SU-DHL-6 (cell line): ENCODE measurements around the gene CRYBA1.

Experiments used
- H2AFZ ChIP-seq: fragments of 200-600 bp; sonication (generic); 2 replicates; pipeline ENCODE4 v1.6.1; 2014; ENCODE audit warnings: low read depth, mild to moderate bottlenecking, moderate library complexity, mixed read lengths, antibody characterized with exemption, low read length; ENCODE audit not compliant: severe bottlenecking
- H3F3A ChIP-seq: fragments of 200-600 bp; shearing (Covaris generic); 2 replicates; pipeline ENCODE4 v1.6.0; 2016; ENCODE audit warnings: antibody characterized with exemption, mild to moderate bottlenecking; ENCODE audit not compliant: insufficient read depth
- H3K27ac ChIP-seq: fragments of 200-600 bp; sonication (generic); 2 replicates; pipeline ENCODE4 v1.5.1; 2016; ENCODE audit warnings: low read depth, mild to moderate bottlenecking, low read length, moderate library complexity, mixed read lengths
- H3K27me3 ChIP-seq: fragments of 200-600 bp; sonication (generic), shearing (Covaris generic); 2 replicates; pipeline ENCODE4 v1.6.0; 2014; ENCODE audit warnings: mild to moderate bottlenecking, low read length
- H3K36me3 ChIP-seq: fragments of 200-600 bp; sonication (generic); 2 replicates; pipeline ENCODE4 v1.6.1; 2014; ENCODE audit warnings: mild to moderate bottlenecking, low read length, mixed read lengths
- H3K4me2 ChIP-seq: fragments of 300-600, 200-600 bp; shearing (Covaris generic), sonication (generic); 2 replicates; pipeline ENCODE4 v1.6.0; 2014; ENCODE audit warnings: low read length, low read depth, mild to moderate bottlenecking; ENCODE audit not compliant: poor library complexity, severe bottlenecking
- H3K4me3 ChIP-seq: fragments of 200-600 bp; sonication (generic); 2 replicates; pipeline ENCODE4 v1.5.1; 2014; ENCODE audit warnings: antibody characterized with exemption, low read length, mild to moderate bottlenecking, mixed read lengths; ENCODE audit not compliant: insufficient read depth, poor library complexity, severe bottlenecking
- H3K79me2 ChIP-seq: fragments of 200-600 bp; sonication (generic); 2 replicates; pipeline ENCODE4 v1.6.1; 2014; ENCODE audit warnings: mild to moderate bottlenecking, low read length, moderate library complexity; ENCODE audit not compliant: insufficient read depth
- H3K9ac ChIP-seq: fragments of 200-600 bp; sonication (generic); 2 replicates; pipeline ENCODE4 v1.7.0; 2014; ENCODE audit warnings: mild to moderate bottlenecking, low read length
- H3K9me2 ChIP-seq: fragments of 200-600 bp; sonication (generic); replicated peaks from 2 replicates; pipeline ENCODE4 v1.6.1; 2014; ENCODE audit warnings: low read length; ENCODE audit not compliant: insufficient read depth
- H3K9me3 ChIP-seq: fragments of 200-600 bp; sonication (generic); 2 replicates; pipeline ENCODE4 v1.6.1; 2014; ENCODE audit warnings: low read length, mixed read lengths; ENCODE audit not compliant: insufficient read depth
- H4K20me1 ChIP-seq: fragments of 200-600 bp; sonication (generic); 2 replicates; pipeline ENCODE4 v1.6.1; 2014; ENCODE audit warnings: low read depth, mild to moderate bottlenecking, antibody characterized with exemption, low read length, moderate library complexity, mixed read lengths
- CTCF ChIP-seq: fragments of 200-600 bp; sonication (generic); IDR thresholded peaks from one replicate; pipeline ENCODE4 v1.5.1; 2017; ENCODE audit warnings: antibody characterized with exemption, mild to moderate bottlenecking, low read length, moderate library complexity; ENCODE audit not compliant: insufficient read depth, poor library complexity, severe bottlenecking
- EZH2phosphoT487 ChIP-seq: fragments of 200-600 bp; sonication (generic), shearing (Covaris generic); conservative IDR thresholded peaks from 2 replicates; pipeline ENCODE4 v1.6.1; 2018; ENCODE audit warnings: mild to moderate bottlenecking, antibody characterized with exemption, low read length, moderate library complexity, mixed read lengths

CRYBA1 gene

GRCh38 chr17:29240477-29240876 is 6.2 kb upstream of the CRYBA1 start:
- H3K9me2 ChIP-seq, result no peaks in the 10 kb centered on the region
- H3F3A ChIP-seq, result no peaks in the 10 kb centered on the region
- H2AFZ ChIP-seq, result no peak overlapping the region
- TF ChIP-seq CTCF (no peak), EZH2phosphoT487 (no peak)
- H3K27me3 ChIP-seq, result no peaks in the 10 kb centered on the region
- no peak overlapping the region for H3K4me3 ChIP-seq
- no peak overlapping the region for H3K4me2 ChIP-seq
- H3K79me2 ChIP-seq, result no peaks in the 10 kb centered on the region
- no peak overlapping the region for H3K9ac ChIP-seq
- H4K20me1 ChIP-seq, result no peaks in the 10 kb centered on the region
- no peaks in the 10 kb centered on the region for H3K9me3 ChIP-seq
- no peak overlapping the region for H3K27ac ChIP-seq
- no peaks in the 10 kb centered on the region for H3K36me3 ChIP-seq

GRCh38 chr17:29240968-29241963 is 5.4 kb upstream of the CRYBA1 start:
- H3K9me3 ChIP-seq, result no peaks in the 10 kb centered on the region
- no peak overlapping the region for H3K4me3 ChIP-seq
- no peaks in the 10 kb centered on the region for H3K36me3 ChIP-seq
- H3K27ac ChIP-seq, result no peak overlapping the region
- H3K9me2 ChIP-seq, result no peaks in the 10 kb centered on the region
- H4K20me1 ChIP-seq, result no peaks in the 10 kb centered on the region
- H3K4me2 ChIP-seq, result no peak overlapping the region
- no peak overlapping the region for H2AFZ ChIP-seq
- no peaks in the 10 kb centered on the region for H3F3A ChIP-seq
- H3K9ac ChIP-seq, result no peak overlapping the region
- no peaks in the 10 kb centered on the region for H3K27me3 ChIP-seq
- no peaks in the 10 kb centered on the region for H3K79me2 ChIP-seq
- TF ChIP-seq CTCF (no peak), EZH2phosphoT487 (no peak)

GRCh38 chr17:29242051-29242450 is 4.6 kb upstream of the CRYBA1 start:
- Histone ChIP-seq H3K4me3 (no peak overlapping the region), H3F3A (no peaks in the 10 kb centered on the region), H3K9me3 (no peaks in the 10 kb centered on the region), H3K79me2 (no peaks in the 10 kb centered on the region), H2AFZ (no peak overlapping the region), H3K27me3 (no peaks in the 10 kb centered on the region), H3K36me3 (no peaks in the 10 kb centered on the region), H3K4me2 (no peak overlapping the region), H3K9ac (no peak overlapping the region), H4K20me1 (no peaks in the 10 kb centered on the region), H3K27ac (no peak overlapping the region), H3K9me2 (no peaks in the 10 kb centered on the region)
- no peak for TF ChIP-seq EZH2phosphoT487
- TF ChIP-seq CTCF, result no peak
